ENCODE results near the gene THSD7A. TPM values are rescaled to one million over a fixed set of nuclear protein-coding genes. Genes with fewer than 3 reads are reported as not detected.

Gene THSD7A
- total and polyA plus RNA-seq, 2 donors = 0.50 to 1.5 TPM

DNA sequence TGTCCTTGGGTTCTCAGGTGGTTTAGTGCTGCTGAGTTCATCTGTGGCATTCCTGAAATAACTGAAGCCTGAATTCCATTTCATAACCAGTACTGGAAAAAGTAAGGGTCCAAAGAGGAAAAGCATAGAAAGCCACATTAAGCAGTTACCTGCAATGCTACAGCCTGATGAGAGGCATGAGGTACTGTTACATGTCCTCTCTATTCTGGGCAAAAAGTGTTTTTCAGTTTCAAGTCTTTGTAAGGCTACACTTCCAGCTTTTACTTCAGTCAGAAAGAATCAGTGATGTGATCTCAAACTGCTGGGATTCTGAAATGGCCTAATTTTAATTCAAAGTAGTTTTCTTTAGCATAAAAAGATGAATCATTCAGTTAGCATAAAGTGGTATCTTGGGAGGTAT lies 488.9 kb downstream of the THSD7A start:
- H3K4me1 ChIP-seq (ENCODE audit: control insufficient read depth in 2 of 2, insufficient read depth in 2 of 2, low read length in 2 of 2) = no peaks in the 10 kb centered on the region
- H3K9me3 ChIP-seq (ENCODE audit: control insufficient read depth in 2 of 2, insufficient read depth in 1 of 2, low read length in 1 of 2) = no peaks in the 10 kb centered on the region
- no peaks in the 10 kb centered on the region for H3K36me3 ChIP-seq (ENCODE audit: control insufficient read depth in 2 of 2, insufficient read depth in 2 of 2, low read length in 1 of 2)
- H3K27ac ChIP-seq (ENCODE audit: low read depth in 1 of 2, low read length in 1 of 2) = no peak overlapping the region
- H3K27me3 ChIP-seq (ENCODE audit: control insufficient read depth in 2 of 2, insufficient read depth in 1 of 2, low read length in 1 of 2) = no peaks in the 10 kb centered on the region
- DNase-seq (ENCODE audit: low read depth in 6 of 9, low spot score in 9 of 9) = no peak
- no peak overlapping the region for H3K4me3 ChIP-seq (ENCODE audit: low read length in 2 of 2)

- Histone ChIP-seq H3K4me3 (ENCODE audit: low read length in 2 of 2) (no peak overlapping the region), H3K27me3 (ENCODE audit: control insufficient read depth in 2 of 2, insufficient read depth in 1 of 2, low read length in 1 of 2) (no peaks in the 10 kb centered on the region), H3K4me1 (ENCODE audit: control insufficient read depth in 2 of 2, insufficient read depth in 2 of 2, low read length in 2 of 2) (no peaks in the 10 kb centered on the region), H3K36me3 (ENCODE audit: control insufficient read depth in 2 of 2, insufficient read depth in 2 of 2, low read length in 1 of 2) (no peaks in the 10 kb centered on the region), H3K9me3 (ENCODE audit: control insufficient read depth in 2 of 2, insufficient read depth in 1 of 2, low read length in 1 of 2) (no peaks in the 10 kb centered on the region), H3K27ac (ENCODE audit: low read depth in 1 of 2, low read length in 1 of 2) (no peak overlapping the region)
- peak in 1 of 9 donors; percentile 8 for DNase-seq (ENCODE audit: low read depth in 6 of 9, low spot score in 9 of 9)
- 60% methylated on average over 4 of the region's 4 CpGs for WGBS
Measured at GRCh38 chr7:11341285-11341944, 490.6 kb downstream of the THSD7A start.

GRCh38 chr7:11336432-11336831 lies 495.6 kb downstream of the THSD7A start:
- no peaks in the 10 kb centered on the region for H3K27me3 ChIP-seq (ENCODE audit: control insufficient read depth in 2 of 2, insufficient read depth in 1 of 2, low read length in 1 of 2)
- no peak overlapping the region for H3K4me3 ChIP-seq (ENCODE audit: low read length in 2 of 2)
- WGBS = 31% methylated on average over 2 of the region's 2 CpGs
- DNase-seq (ENCODE audit: low read depth in 6 of 9, low spot score in 9 of 9) = no peak
- no peaks in the 10 kb centered on the region for H3K4me1 ChIP-seq (ENCODE audit: control insufficient read depth in 2 of 2, insufficient read depth in 2 of 2, low read length in 2 of 2)
- H3K9me3 ChIP-seq (ENCODE audit: control insufficient read depth in 2 of 2, insufficient read depth in 1 of 2, low read length in 1 of 2) = no peaks in the 10 kb centered on the region
- no peak overlapping the region for H3K27ac ChIP-seq (ENCODE audit: low read depth in 1 of 2, low read length in 1 of 2)
- no peaks in the 10 kb centered on the region for H3K36me3 ChIP-seq (ENCODE audit: control insufficient read depth in 2 of 2, insufficient read depth in 2 of 2, low read length in 1 of 2)

GRCh38 chr7:11335947-11336346 lies 496.1 kb downstream of the THSD7A start:
- Histone ChIP-seq H3K36me3 (ENCODE audit: control insufficient read depth in 2 of 2, insufficient read depth in 2 of 2, low read length in 1 of 2) (no peaks in the 10 kb centered on the region), H3K4me3 (ENCODE audit: low read length in 2 of 2) (no peak overlapping the region), H3K27ac (ENCODE audit: low read depth in 1 of 2, low read length in 1 of 2) (no peak overlapping the region), H3K4me1 (ENCODE audit: control insufficient read depth in 2 of 2, insufficient read depth in 2 of 2, low read length in 2 of 2) (no peaks in the 10 kb centered on the region), H3K9me3 (ENCODE audit: control insufficient read depth in 2 of 2, insufficient read depth in 1 of 2, low read length in 1 of 2) (no peaks in the 10 kb centered on the region), H3K27me3 (ENCODE audit: control insufficient read depth in 2 of 2, insufficient read depth in 1 of 2, low read length in 1 of 2) (no peaks in the 10 kb centered on the region)
- WGBS = 93% methylated on average over 4 of the region's 4 CpGs
- no peak for DNase-seq (ENCODE audit: low read depth in 6 of 9, low spot score in 9 of 9)

GRCh38 chr7:11332865-11333228 lies 499.2 kb downstream of the THSD7A start:
- DNase-seq (ENCODE audit: low read depth in 6 of 9, low spot score in 9 of 9) = no peak
- Histone ChIP-seq H3K27me3 (ENCODE audit: control insufficient read depth in 2 of 2, insufficient read depth in 1 of 2, low read length in 1 of 2) (no peaks in the 10 kb centered on the region), H3K4me3 (ENCODE audit: low read length in 2 of 2) (no peak overlapping the region), H3K36me3 (ENCODE audit: control insufficient read depth in 2 of 2, insufficient read depth in 2 of 2, low read length in 1 of 2) (no peaks in the 10 kb centered on the region), H3K4me1 (ENCODE audit: control insufficient read depth in 2 of 2, insufficient read depth in 2 of 2, low read length in 2 of 2) (no peaks in the 10 kb centered on the region), H3K27ac (ENCODE audit: low read depth in 1 of 2, low read length in 1 of 2) (no peak overlapping the region), H3K9me3 (ENCODE audit: control insufficient read depth in 2 of 2, insufficient read depth in 1 of 2, low read length in 1 of 2) (no peaks in the 10 kb centered on the region)
- 97% methylated on average over 2 of the region's 2 CpGs for WGBS

- DNase-seq (ENCODE audit: low read depth in 6 of 9, low spot score in 9 of 9) = no peak
- no peak overlapping the region for H3K27ac ChIP-seq (ENCODE audit: low read depth in 1 of 2, low read length in 1 of 2)
- H3K27me3 ChIP-seq (ENCODE audit: control insufficient read depth in 2 of 2, insufficient read depth in 1 of 2, low read length in 1 of 2) = no peaks in the 10 kb centered on the region
- no peak overlapping the region for H3K4me3 ChIP-seq (ENCODE audit: low read length in 2 of 2)
- no peaks in the 10 kb centered on the region for H3K36me3 ChIP-seq (ENCODE audit: control insufficient read depth in 2 of 2, insufficient read depth in 2 of 2, low read length in 1 of 2)
- no peaks in the 10 kb centered on the region for H3K4me1 ChIP-seq (ENCODE audit: control insufficient read depth in 2 of 2, insufficient read depth in 2 of 2, low read length in 2 of 2)
- H3K9me3 ChIP-seq (ENCODE audit: control insufficient read depth in 2 of 2, insufficient read depth in 1 of 2, low read length in 1 of 2) = no peaks in the 10 kb centered on the region
- WGBS = 96% methylated on average over 4 of the region's 4 CpGs
Measured at GRCh38 chr7:11332186-11332864, 499.7 kb downstream of the THSD7A start.

DNA sequence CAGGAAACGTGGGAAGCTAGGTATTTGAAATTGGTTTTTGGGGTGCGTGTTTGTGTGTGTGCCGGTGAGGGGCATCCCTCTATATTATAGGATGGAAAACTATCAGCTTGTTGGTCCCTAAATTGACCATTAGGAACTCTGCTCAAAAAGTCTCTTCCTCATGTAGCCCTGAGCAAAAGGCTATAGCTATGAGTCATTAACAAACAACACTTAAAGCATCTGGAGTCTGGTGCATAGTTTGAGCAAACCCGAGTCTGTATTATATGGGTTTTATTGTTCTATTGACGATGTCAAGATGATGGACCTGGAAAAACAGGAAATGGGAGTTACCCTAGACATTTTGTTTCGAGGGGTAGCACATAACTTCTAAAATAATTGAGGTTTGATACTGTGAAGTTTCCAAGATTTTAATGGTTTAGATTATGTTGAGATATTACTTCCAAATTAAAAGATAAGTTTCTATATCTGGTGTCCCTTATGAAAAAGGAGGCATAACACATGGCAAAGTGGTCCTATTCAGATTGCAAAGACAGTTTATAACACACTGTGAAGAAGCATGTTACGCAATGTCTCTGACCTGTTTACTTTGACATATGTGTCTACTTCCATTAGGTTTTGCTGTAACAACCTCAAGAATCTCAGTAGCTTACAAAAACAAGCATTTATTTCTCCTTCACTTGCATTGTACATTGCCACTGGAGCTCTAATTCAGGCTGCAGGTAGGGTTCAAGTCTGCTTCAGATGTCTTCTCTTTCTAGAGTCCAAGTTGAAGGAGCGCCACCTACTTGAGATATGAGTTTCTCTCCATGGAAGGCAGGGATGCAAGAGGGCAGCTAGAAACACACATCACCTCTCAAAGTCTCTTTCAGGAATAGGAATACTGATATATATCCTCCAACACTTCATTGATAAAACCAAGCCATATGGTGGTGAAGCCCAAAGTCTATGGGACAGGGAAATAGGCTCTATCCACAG lies 500.6 kb downstream of the THSD7A start:
- H3K9me3 ChIP-seq (ENCODE audit: control insufficient read depth in 2 of 2, insufficient read depth in 1 of 2, low read length in 1 of 2) = no peaks in the 10 kb centered on the region
- no peak overlapping the region for H3K27ac ChIP-seq (ENCODE audit: low read depth in 1 of 2, low read length in 1 of 2)
- no peaks in the 10 kb centered on the region for H3K4me1 ChIP-seq (ENCODE audit: control insufficient read depth in 2 of 2, insufficient read depth in 2 of 2, low read length in 2 of 2)
- DNase-seq (ENCODE audit: low read depth in 6 of 9, low spot score in 9 of 9) = no peak
- WGBS = 89% methylated on average over 8 of the region's 8 CpGs
- no peaks in the 10 kb centered on the region for H3K27me3 ChIP-seq (ENCODE audit: control insufficient read depth in 2 of 2, insufficient read depth in 1 of 2, low read length in 1 of 2)
- H3K36me3 ChIP-seq (ENCODE audit: control insufficient read depth in 2 of 2, insufficient read depth in 2 of 2, low read length in 1 of 2) = no peaks in the 10 kb centered on the region
- no peak overlapping the region for H3K4me3 ChIP-seq (ENCODE audit: low read length in 2 of 2)

DNA sequence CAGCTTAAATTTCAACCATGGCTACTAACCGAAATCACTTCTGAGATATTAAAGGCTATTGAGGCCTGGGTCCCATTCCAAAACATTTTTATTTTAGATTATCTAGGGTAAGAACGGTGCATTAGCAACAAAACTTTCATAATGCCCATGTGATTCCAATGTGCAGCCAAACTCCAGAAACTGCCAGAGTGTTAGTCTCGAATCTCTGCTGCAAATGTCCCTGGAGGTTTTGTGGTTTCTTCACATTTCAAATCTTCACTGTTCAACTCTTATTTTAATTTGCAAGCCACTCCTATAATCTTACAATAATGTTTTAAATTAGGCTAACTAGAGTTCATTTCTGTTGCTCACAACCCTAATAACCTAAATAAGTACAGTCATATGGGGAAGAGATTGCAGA lies 501.3 kb downstream of the THSD7A start:
- 88% methylated on average over 3 of the region's 3 CpGs for WGBS
- Histone ChIP-seq H3K9me3 (ENCODE audit: control insufficient read depth in 2 of 2, insufficient read depth in 1 of 2, low read length in 1 of 2) (no peaks in the 10 kb centered on the region), H3K27ac (ENCODE audit: low read depth in 1 of 2, low read length in 1 of 2) (no peak overlapping the region), H3K36me3 (ENCODE audit: control insufficient read depth in 2 of 2, insufficient read depth in 2 of 2, low read length in 1 of 2) (no peaks in the 10 kb centered on the region), H3K27me3 (ENCODE audit: control insufficient read depth in 2 of 2, insufficient read depth in 1 of 2, low read length in 1 of 2) (no peaks in the 10 kb centered on the region), H3K4me3 (ENCODE audit: low read length in 2 of 2) (no peak overlapping the region), H3K4me1 (ENCODE audit: control insufficient read depth in 2 of 2, insufficient read depth in 2 of 2, low read length in 2 of 2) (no peaks in the 10 kb centered on the region)
- DNase-seq (ENCODE audit: low read depth in 6 of 9, low spot score in 9 of 9) = no peak

- Histone ChIP-seq H3K27me3 (ENCODE audit: control insufficient read depth in 2 of 2, insufficient read depth in 1 of 2, low read length in 1 of 2) (no peaks in the 10 kb centered on the region), H3K4me1 (ENCODE audit: control insufficient read depth in 2 of 2, insufficient read depth in 2 of 2, low read length in 2 of 2) (no peaks in the 10 kb centered on the region)
- 89% methylated on average over 3 of the region's 3 CpGs for WGBS
Measured at GRCh38 chr7:11330208-11330607, 501.8 kb downstream of the THSD7A start.

More at GRCh38 chr7:11330208-11330607, 501.8 kb downstream of the THSD7A start:
- Histone ChIP-seq H3K27ac (ENCODE audit: low read depth in 1 of 2, low read length in 1 of 2) (no peak overlapping the region), H3K9me3 (ENCODE audit: control insufficient read depth in 2 of 2, insufficient read depth in 1 of 2, low read length in 1 of 2) (no peaks in the 10 kb centered on the region), H3K4me3 (ENCODE audit: low read length in 2 of 2) (no peak overlapping the region), H3K36me3 (ENCODE audit: control insufficient read depth in 2 of 2, insufficient read depth in 2 of 2, low read length in 1 of 2) (no peaks in the 10 kb centered on the region)
- no peak for DNase-seq (ENCODE audit: low read depth in 6 of 9, low spot score in 9 of 9)
